NCI-H2081 treated with DMSO at 0.1 percent for 48 hours (cell line): ENCODE measurements around the gene TMED8.
"Not testable (repeated sequence)": the region's sequence is repeated elsewhere in the genome, so short reads cannot be mapped to it uniquely, and the experiment has no call there.

Experiments used
- DNase-seq: peaks from one replicate; lab custom pipeline; 2025; lab: John Stamatoyannopoulos, UW

The TMED8 gene

GRCh38 chr14:77364146-77364545 is 12.7 kb downstream of the TMED8 start:
- DNase-seq = no peak

GRCh38 chr14:77359626-77360025 is 17.3 kb downstream of the TMED8 start:
- no peak for DNase-seq

GRCh38 chr14:77356899-77357298 is 20.0 kb downstream of the TMED8 start:
- no peak for DNase-seq

- no peak for DNase-seq
Measured at GRCh38 chr14:77355811-77356210, 21.1 kb downstream of the TMED8 start.

- DNase-seq = no peak
Measured at GRCh38 chr14:77353469-77354141, 23.3 kb downstream of the TMED8 start.

- DNase-seq = no peak
Measured at GRCh38 chr14:77347751-77348150, 29.1 kb downstream of the TMED8 start.

GRCh38 chr14:77346495-77346894 is 30.4 kb downstream of the TMED8 start:
- no peak for DNase-seq

GRCh38 chr14:77344377-77344996 is 32.4 kb downstream of the TMED8 start:
- no peak for DNase-seq

GRCh38 chr14:77343662-77344061 is 33.2 kb downstream of the TMED8 start:
- no peak for DNase-seq

GRCh38 chr14:77342726-77343397 is 34.0 kb downstream of the TMED8 start:
- DNase-seq = no peak

GRCh38 chr14:77340389-77340788 is 36.5 kb downstream of the TMED8 start:
- DNase-seq = no peak

GRCh38 chr14:77339407-77339806 is 37.5 kb downstream of the TMED8 start:
- DNase-seq = no peak

- no peak for DNase-seq
Measured at GRCh38 chr14:77338302-77338701, 38.6 kb downstream of the TMED8 start.

GRCh38 chr14:77337880-77338279 is 39.0 kb downstream of the TMED8 start:
- DNase-seq = no peak

- DNase-seq = not testable (repeated sequence)
Measured at GRCh38 chr14:77337255-77337654, 39.6 kb downstream of the TMED8 start.

GRCh38 chr14:77335576-77335975 is 41.3 kb downstream of the TMED8 start:
- DNase-seq = no peak

GRCh38 chr14:77329872-77330271 is 47.0 kb downstream of the TMED8 start:
- DNase-seq = no peak

GRCh38 chr14:77327111-77327510 is 49.8 kb downstream of the TMED8 start:
- no peak for DNase-seq

GRCh38 chr14:77325746-77326094 is 51.2 kb downstream of the TMED8 start:
- DNase-seq = no peak

- DNase-seq = no peak
Measured at GRCh38 chr14:77324816-77325745, 51.8 kb downstream of the TMED8 start.

GRCh38 chr14:77324289-77324688 is 52.6 kb downstream of the TMED8 start:
- DNase-seq = no peak

GRCh38 chr14:77323571-77323970 is 53.3 kb downstream of the TMED8 start:
- DNase-seq = no peak
